ENCODE results near the gene MAVS.
"Not testable (repeated sequence)": the region's sequence is repeated elsewhere in the genome, so short reads cannot be mapped to it uniquely, and the experiment has no call there.

The MAVS gene

DNA sequence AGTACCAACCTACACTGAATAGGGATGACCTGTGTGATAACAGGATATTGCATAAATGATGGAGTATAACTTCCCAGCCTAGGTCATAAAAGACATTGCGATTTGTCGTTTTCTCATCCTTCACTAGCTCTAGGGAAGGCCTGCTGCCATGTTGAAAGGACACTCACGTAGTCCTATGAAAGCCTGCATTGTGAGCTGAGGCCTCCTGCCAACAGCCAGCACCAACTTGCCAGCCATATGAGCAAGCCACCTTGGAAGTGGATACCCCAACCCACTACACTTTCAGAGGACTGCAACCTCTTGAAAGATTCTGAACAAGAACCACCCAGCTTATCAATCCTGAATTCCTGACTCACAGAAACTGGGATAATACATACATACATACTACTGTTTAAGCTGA is 39.1 kb downstream of the MAVS start:
- peak in 14 of 56 donors; percentile 3 to 35 (median 13) for DNase-seq

DNA sequence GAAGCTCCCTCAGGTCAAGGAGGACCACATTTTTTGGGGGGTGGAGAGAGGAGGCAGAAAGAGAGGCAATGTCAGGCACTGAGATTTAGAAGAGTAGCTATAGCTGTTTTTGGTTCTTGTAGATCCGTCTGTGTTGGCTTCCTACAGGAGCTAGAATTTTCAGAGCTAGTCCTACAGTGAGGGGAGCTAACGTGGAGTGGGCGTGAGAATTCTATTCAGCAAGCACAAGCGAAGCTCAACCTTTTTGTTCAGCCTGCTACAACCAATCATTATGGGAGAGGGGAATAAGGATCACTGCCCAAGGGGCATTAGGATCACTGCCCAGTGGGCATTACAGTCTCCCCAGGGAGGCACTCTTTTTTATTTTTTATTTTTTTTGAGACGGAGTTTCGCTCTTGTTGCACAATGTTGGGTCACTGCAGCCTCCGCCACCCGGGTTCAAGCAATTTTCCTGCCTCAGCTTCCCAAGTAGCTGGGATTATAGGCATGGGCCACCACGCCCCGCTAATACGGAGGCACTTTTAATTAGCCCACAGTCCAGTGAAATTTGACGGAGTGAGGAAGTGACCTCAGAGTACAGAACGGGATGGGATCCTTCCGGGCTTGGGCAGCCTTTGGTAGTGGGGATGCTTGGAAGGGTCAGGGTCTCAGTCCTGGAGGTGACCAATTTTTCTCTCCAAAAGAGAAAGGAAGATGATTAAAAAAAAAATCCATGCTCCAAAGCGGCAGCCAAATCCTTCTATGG is 41.4 kb downstream of the MAVS start:
- DNase-seq = peak in 16 of 56 donors; percentile 15 to 63 (median 42)

DNA sequence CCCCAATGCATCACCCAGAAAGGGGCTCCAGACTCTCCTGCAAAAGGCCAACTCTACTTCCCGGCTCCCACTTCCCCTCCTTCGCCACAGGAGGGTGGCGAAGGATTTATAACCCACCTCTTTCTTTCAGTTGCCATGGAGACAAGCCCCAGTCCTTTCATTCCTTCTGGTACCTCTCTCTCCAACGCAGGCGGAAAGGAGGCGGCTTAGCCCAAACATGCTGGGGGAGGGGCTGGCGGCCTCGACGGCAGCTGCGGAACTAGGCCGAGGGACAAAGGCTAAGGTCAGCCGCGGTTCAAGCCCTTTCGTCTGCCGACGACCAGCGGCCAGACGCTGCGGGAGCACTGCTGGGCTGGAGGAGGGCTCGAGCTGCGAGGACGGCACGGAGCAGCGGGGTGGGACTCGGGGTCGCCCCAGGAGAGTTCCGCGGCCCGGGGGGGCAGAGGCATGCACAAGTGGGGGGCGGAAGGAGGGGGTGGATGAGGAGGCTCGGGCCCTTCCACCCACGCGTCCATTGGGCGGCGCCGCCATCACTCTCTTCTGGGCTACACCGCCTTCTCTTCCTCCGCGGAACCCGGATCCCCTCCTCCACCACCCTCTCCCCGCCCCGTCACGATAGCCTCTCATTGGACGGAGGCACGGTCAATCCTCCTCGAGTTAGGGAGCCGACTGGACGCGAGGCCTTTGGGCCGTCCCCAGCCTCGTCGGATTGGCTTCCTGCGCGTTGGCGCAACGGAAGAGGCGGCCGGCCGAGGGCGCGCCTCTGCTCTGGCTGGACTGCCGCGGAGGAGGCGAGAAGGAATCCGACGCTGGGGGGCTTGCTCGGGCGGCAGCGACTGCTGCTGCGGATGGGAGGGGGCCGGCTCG is 42.2 kb downstream of the MAVS start, which contains the start of gene PANK2:
PANK2 (plus strand) TSS at position 766 of the 867 bp plus-strand sequence.
- peak; percentile 80 to 99 (median 98) for DNase-seq

DNA sequence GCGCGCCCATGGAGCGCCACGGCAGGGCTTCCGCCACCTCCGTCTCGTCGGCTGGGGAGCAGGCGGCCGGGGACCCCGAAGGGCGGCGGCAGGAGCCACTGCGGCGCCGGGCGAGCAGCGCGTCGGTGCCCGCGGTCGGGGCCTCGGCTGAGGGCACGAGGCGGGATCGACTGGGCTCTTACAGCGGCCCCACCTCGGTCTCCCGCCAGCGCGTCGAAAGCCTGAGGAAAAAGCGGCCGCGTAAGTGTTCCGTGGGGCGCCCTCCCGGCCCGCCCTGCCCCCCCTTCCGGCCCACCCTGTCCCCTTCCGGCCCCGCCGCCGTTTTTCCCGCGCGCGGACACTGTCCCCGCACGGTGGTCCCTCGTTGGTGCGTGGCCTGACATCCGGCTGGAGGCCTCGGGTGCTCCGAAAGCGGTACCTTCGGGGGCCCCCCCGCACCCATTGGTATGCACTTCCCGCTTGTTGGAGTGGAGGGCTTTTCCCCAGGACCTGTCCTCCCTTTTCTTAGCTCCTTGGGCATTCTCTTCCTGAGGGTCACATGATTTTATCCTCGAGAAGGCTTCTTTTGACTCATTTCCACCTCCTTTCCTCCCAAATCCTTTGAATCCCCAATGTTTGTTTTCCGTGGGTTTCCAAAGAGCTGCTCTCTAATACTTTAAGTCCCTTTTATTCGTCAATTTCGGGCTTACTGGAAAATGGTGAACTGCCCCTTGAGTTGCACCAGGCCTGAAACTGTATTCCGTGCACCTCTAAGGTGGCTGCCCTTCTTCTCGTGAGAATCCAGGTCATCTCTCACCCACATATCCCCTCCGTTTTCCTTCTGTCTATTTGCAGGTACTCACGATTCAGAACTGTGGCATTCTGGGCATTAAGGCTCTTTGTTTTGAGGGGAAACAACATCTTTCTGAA is 43.1 kb downstream of the MAVS start:
- peak in 24 of 56 donors; percentile 10 to 54 (median 30) for DNase-seq

DNA sequence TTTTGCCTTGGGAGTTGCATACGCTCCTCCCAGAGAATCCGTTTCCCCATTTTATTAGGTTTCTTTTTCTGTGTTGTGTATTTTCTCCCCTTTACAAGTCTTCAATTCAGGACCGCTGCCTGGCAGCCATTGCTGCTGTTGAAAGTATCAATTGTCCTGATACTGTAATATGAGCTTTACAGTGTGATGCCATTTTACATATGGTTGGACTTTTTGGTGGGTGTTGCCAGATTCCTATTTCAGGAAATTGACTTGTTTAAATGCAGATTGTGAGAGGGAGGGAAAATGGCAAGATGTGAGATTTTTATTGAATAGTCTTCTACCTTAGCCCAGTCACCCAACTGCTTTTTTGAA is 43.7 kb downstream of the MAVS start:
- DNase-seq = peak in 1 of 56 donors; percentile 34

DNA sequence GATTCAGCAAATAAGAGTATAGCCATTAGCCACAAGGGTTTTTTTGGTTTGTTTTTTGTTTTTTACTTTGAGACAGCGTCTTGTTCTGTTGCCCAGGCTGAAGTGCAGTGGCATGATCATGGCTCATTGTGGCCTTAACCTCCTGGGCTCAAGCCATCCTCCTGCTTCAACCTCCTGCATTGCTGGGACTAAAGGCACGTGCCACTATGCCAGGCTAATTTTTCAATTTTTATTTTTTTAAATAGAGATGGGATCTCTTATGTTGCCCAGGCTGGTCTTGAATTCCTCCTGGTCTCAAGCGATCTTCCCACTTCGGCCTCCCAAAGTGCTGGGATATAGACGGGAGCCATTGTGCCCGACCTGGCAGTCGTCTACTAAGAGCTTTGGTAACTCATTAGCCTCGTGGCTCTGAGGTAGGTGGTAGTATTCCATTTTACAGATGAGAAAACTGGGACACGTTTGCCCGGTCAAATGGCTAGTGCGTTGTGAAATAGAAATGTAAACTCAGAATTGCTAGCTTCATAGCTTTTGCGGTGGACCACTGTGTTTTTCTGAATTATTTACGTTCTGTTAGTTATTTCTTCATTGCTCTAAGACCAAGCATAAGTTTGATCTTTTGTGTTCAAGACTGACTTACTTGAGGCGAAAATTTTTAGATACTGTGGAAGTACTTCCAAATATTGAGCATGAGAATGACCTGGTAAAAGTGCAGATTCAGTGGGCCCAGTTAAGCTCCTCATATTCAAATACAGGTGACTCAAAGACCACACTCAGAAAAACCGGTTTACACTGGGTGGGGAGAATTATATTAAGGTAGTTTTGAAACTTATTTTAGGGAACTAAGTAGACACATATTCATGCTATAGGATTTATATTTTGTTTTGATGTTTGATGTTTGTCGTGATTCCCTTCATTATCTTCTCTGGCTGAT is 44.6 kb downstream of the MAVS start:
- DNase-seq = no peak

DNA sequence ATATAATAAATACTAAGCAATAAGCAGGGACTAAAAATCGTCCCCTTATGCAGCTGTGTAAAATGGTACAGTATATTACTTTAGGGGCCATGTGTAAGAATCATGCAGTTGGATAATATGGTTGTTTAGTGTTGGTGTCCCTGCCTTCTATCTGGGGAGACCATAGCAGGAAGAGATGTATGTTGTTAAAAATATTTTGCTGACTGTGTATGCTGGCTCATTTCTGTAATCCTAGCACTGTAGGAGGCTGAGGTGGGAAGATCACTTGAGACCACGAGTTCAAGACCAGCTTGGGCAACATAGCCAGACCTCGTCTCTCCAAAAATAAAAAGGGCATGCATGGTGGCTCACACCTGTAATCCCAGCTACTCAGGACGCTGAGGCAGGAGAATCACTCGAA is 48.2 kb downstream of the MAVS start:
- DNase-seq = no peak

DNA sequence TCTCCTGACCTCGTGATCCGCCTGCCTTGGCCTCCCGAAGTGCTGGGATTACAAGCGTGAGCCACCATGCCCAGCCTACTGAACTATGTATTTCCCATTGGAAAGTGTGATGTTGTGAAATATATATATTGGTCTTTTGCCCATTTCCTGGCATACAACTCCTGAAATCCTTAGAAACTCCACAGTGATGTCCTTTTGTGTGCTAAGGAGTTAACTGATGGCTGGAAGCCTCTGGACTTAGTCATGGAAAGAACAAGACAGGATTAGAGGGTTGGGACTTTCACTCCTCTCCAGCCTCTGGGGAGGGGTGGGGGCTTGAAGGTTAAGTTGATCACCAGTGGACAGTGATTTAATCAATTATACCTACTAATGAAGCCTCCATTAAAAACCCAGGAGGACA is 49.7 kb downstream of the MAVS start:
- DNase-seq = no peak

DNA sequence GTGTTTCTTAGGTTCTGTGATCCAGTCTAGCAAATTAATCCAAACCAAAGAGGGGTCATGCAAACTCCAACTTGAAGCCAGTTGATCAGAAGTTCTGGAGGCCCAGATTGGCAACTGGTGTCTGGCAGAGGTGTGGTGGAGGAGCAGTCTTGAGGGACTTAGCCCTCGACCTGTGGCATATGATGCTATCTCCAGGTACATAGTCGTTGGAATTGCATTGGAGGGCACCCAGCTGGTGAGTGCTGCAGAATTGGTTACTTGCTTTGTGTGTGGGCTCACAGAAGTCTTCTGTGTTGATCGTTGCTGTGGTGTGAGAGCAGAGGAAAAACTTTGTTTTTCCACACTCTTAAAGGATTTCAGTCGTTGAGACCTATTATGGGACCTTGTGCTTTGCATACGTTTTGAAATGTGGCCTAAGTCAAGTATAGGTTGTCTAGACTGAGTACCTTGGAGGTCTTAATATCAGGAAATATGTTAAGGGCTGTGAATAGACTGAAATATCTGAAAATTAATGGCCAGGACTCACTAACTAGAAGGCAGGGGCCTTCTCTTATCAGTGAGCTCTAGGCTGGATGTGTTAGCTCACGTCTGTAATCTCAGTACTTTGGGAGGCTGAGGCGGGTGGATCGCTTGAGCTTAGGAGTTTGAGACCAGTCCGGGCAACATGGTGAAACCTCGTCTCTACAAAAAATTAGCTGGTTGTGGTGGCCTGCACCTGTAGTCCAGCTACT is 50.4 kb downstream of the MAVS start:
- DNase-seq = no peak

- DNase-seq = not testable (repeated sequence)
These were observed 51.5 kb downstream of the MAVS start for GRCh38 chr20:3898181-3898580.

DNA sequence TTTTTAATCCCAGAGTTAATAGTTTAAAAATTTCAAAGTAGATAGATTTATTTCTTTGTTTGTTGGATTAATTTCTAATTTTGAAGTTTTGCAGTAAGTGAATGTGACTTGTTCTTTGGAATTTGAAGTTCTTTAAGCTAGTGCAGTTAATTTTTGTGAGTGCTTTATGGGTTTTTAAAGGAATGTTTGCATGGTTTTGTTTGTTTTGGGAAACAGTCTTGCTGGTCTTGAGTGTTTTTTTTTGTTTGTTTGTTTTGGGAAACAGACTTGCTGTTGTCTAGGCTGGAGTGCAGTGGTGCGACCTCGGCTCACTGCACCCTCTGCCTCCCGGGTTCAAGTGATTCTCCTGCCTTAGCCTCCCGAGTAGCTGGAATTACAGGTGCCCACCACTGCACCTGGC is 52.0 kb downstream of the MAVS start:
- no peak for DNase-seq

GRCh38 chr20:3900187-3900604 is 53.6 kb downstream of the MAVS start:
- DNase-seq = no peak

- DNase-seq = no peak
These were observed 54.5 kb downstream of the MAVS start for GRCh38 chr20:3901028-3901705.

DNA sequence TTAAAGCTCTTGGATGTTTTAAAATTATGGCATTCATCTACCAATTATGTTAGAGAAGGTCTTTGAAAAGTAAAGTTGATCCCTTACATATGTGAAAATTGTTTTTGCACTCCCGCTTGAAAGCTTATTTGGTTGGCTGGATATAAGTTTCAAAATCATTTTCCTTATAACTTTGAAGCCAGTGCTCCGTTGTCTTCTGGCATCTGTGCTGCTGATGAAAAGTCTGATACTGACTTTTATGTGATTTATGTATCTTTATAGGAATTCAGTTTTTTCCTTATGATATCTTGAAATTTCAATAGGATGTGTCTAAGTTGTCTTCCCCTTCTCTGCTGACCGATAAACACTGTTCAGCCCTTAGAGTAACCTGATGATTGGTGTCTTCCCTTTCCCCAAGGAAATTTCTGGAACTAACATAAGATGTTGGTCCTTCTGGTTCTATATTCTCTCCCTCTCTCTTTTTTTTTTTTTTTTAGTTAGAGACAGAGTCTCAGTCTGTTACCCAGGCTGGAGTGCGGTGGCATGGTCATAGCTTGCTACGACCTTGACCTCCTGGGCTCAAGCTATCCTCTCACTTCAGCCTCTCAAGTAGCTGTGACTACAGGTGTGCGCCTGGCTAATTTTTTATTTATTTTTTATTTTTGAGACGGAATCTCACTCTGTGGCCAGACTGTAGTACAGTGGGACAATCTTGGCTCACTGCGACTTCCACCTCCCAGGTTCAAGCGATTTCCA is 55.2 kb downstream of the MAVS start:
- no peak for DNase-seq

GRCh38 chr20:3902446-3902845 is 55.8 kb downstream of the MAVS start:
- no peak for DNase-seq

DNA sequence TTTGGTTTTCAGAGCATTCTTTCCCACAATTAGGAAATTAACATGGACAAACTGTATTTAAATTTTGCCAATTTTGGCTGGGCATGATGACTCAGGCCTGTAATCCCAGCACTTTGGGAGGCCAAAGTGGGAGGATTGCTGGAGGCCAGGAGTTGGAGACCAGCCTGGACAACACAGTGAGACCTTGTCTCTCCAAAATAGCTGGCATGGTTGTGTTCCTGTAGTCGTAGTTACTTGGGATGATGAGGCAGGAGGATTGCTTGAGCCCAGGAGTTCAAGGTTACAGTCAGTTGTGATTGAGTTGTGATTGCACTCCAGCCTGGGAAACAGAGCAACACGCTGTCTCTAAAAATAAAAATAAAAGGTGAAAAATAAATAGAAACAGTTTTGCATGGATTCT is 57.6 kb downstream of the MAVS start:
- no peak for DNase-seq

GRCh38 chr20:3904857-3905256 is 58.2 kb downstream of the MAVS start:
- no peak for DNase-seq

Measured in nucleus accumbens (tissue), 56 donors.